K562 (cell line): ENCODE measurements around the gene EDA. TPM values are rescaled to one million over a fixed set of nuclear protein-coding genes. Genes with fewer than 3 reads are reported as not detected.

Experiments
- ATAC-seq: fragments of 200-7000 bp; cut with Tn5 transposase; 3 replicates; pipeline ENCODE4 v1.9.1; 2020; ENCODE audit warnings: moderate library complexity
- BruUV-seq: library from RNA; stranded (reverse); fragments of 400-500 nt; replicated peaks from 2 replicates; lab custom pipeline; 2021; lab: Mats Ljungman, UMichigan
- CTCF ChIA-PET: fragments of 300-600 bp; formaldehyde crosslinking; extraction: SDS; loops from one replicate; lab custom pipeline; 2021; ENCODE audit warnings: low intra/inter-chr PET ratio; lab: Yijun Ruan, JAX
- POLR2A ChIA-PET: fragments of 300-600, 350-650 bp; sonication (Branson Sonifier 250); formaldehyde crosslinking; extraction: SDS; loops from one replicate; lab custom pipeline; 2021; ENCODE audit warnings: antibody characterized with exemption, inconsistent platforms; lab: Yijun Ruan, JAX
- DNase-seq, 4 experiments: peaks; one replicate each; pipeline versions ENCODE4 v3.0.0 to v3.0.0-alpha.2; 2011 to 2018; ENCODE audit warnings: low spot score in 3 of 4, mixed read lengths in 3 of 4; ENCODE audit errors: extremely low read depth in 1 of 4
- FAIRE-seq: peaks from 2 replicates; lab custom pipeline; 2011; peaks lifted over from hg19 to GRCh38; lab: Jason Lieb, UNC
- H2AFZ ChIP-seq: 2 replicates; pipeline ENCODE4 v1.6.0; 2011; ENCODE audit warnings: low read depth, low read length, control low read depth, inconsistent platforms
- H3K27ac ChIP-seq: fragments of 200-600 bp; 3 replicates; pipeline ENCODE4 v1.8.0; 2011; ENCODE audit warnings: low read depth, mild to moderate bottlenecking, control low read depth, inconsistent platforms, low read length, moderate library complexity, mixed read lengths; ENCODE audit errors: extremely low read depth
- H3K27me3 ChIP-seq, 2 experiments: fragments of 300-600 bp in 1 of 2; 2 replicates in 1 of 2; 3 replicates in 1 of 2; pipeline versions ENCODE4 v1.6.0 to v1.8.0; 2011; ENCODE audit warnings: inconsistent platforms in 2 of 2, low read length in 2 of 2, mild to moderate bottlenecking in 1 of 2, mixed read lengths in 1 of 2, moderate library complexity in 1 of 2; ENCODE audit not compliant: control insufficient read depth in 2 of 2, insufficient read depth in 2 of 2
- H3K36me3 ChIP-seq: fragments of 300-600 bp; 3 replicates; pipeline ENCODE4 v1.8.0; 2011; ENCODE audit warnings: mild to moderate bottlenecking, low read length, inconsistent platforms; ENCODE audit not compliant: control insufficient read depth, insufficient read depth
- H3K4me1 ChIP-seq, 2 experiments: fragments of 200-600 bp in 1 of 2; replicated peaks in 1 of 2; 2 replicates in 1 of 2; 3 replicates in 1 of 2; pipeline versions ENCODE4 v1.5.1 to v1.8.0; 2011; ENCODE audit warnings: inconsistent platforms in 2 of 2, low read length in 2 of 2, mild to moderate bottlenecking in 1 of 2, mixed read lengths in 1 of 2, moderate library complexity in 1 of 2; ENCODE audit not compliant: control insufficient read depth in 2 of 2, insufficient read depth in 2 of 2
- H3K4me2 ChIP-seq: 2 replicates; pipeline ENCODE4 v1.6.1; 2011; ENCODE audit warnings: low read length, control low read depth, inconsistent platforms, mixed read lengths; ENCODE audit not compliant: insufficient read depth
- H3K4me3 ChIP-seq: fragments of 200-600 bp; sonication (generic), shearing (Covaris generic); 2 replicates; pipeline ENCODE4 v1.5.1; 2016; ENCODE audit warnings: control low read depth, inconsistent platforms
- H3K79me2 ChIP-seq: fragments of 200-600 bp; 3 replicates; pipeline ENCODE4 v1.8.0; 2011; ENCODE audit warnings: low read length, inconsistent platforms; ENCODE audit not compliant: control insufficient read depth, insufficient read depth
- H3K9ac ChIP-seq, 2 experiments: 2 replicates each; pipeline versions ENCODE4 v1.6.0 to v1.6.1; 2011; ENCODE audit warnings: low read depth in 2 of 2, low read length in 2 of 2, control low read depth in 1 of 2, inconsistent platforms in 1 of 2, mild to moderate bottlenecking in 1 of 2, mixed read lengths in 1 of 2; ENCODE audit not compliant: insufficient read depth in 1 of 2
- H3K9me1 ChIP-seq: one replicate; pipeline ENCODE4 v1.6.0; 2011; ENCODE audit warnings: inconsistent platforms, mild to moderate bottlenecking, low read length, moderate library complexity; ENCODE audit not compliant: control insufficient read depth, insufficient read depth
- H3K9me3 ChIP-seq: replicated peaks from 2 replicates; pipeline ENCODE4 v1.5.1; 2011; ENCODE audit warnings: low read depth, low read length, inconsistent platforms; ENCODE audit not compliant: control insufficient read depth, insufficient read depth
- H4K20me1 ChIP-seq: replicated peaks from 2 replicates; pipeline ENCODE4 v1.6.1; 2011; ENCODE audit warnings: low read length, inconsistent platforms, mixed read lengths; ENCODE audit not compliant: control insufficient read depth, insufficient read depth
- ILK ChIP-seq: fragments of 450-650 bp; IDR thresholded peaks from 2 replicates; pipeline ENCODE4 v1.6.1; 2016; ENCODE audit warnings: missing genetic modification characterization, low read depth, mild to moderate bottlenecking, missing compliant biosample characterization, moderate library complexity, borderline replicate concordance
- KHSRP ChIP-seq: fragments of 450-650 bp; IDR thresholded peaks from 2 replicates; pipeline ENCODE4 v1.6.1; 2017
- MLX ChIP-seq, 2 experiments: fragments of 450-650 bp in 1 of 2; sonication (generic) in 1 of 2; formaldehyde crosslinking; conservative IDR thresholded peaks; 2 replicates each; pipeline versions ENCODE4 v1.4.0 to v1.8.1; 2020 to 2022; ENCODE audit warnings: mild to moderate bottlenecking in 1 of 2, missing genetic modification reagents in 1 of 2
- RBM17 ChIP-seq: fragments of 200-400 bp; formaldehyde crosslinking; IDR thresholded peaks from 2 replicates; pipeline ENCODE4 v1.6.1; 2017; ENCODE audit warnings: low read depth, mild to moderate bottlenecking, low read length, borderline replicate concordance
- STAT5A ChIP-seq: IDR thresholded peaks from 2 replicates; pipeline ENCODE4 v1.6.1; 2012; ENCODE audit warnings: low read length, inconsistent platforms, borderline replicate concordance
- ZNF217 ChIP-seq: sonication (generic); formaldehyde crosslinking; IDR thresholded peaks from 2 replicates; pipeline ENCODE4 v1.8.0; 2022; ENCODE audit warnings: mild to moderate bottlenecking, missing genetic modification reagents
- ZNF3 ChIP-seq: fragments of 250-450 bp; sonication (Bioruptor Pico); IDR thresholded peaks from 2 replicates; pipeline ENCODE4 v1.5.0; 2021; ENCODE audit warnings: mild to moderate bottlenecking, moderate library complexity
- ZNF717 ChIP-seq: fragments of 250-450 bp; sonication (Bioruptor Pico); IDR thresholded peaks from 2 replicates; pipeline ENCODE4 v1.5.0; 2021
- WGBS: fragments of 100-300 bp; shearing (Covaris generic); methylation state at CpG from one replicate; pipeline ENCODE4 v1.1.6; 2016; ENCODE audit warnings: low coverage, mixed read lengths; ENCODE audit not compliant: insufficient coverage; ENCODE audit errors: missing lambda C conversion rate; 5-methylcytosine and 5-hydroxymethylcytosine counted together
- in situ Hi-C: fragments of 300-500 bp; cut with MboI; formaldehyde crosslinking; loops from 4 replicates; pipeline ENCODE4 v1.15.0; 2018; ENCODE audit warnings: inconsistent platforms, mixed read lengths
- intact Hi-C: fragments of 100-400 bp; cut with micrococcal nuclease; formaldehyde crosslinking; loops from 2 replicates; pipeline ENCODE4 v1.14.2; 2022
- polyA plus RNA-seq, 8 experiments: library from polyadenylated mRNA; depleted of rRNA in 4 of 8; stranded (reverse) in 5 of 8; unstranded in 3 of 8; fragments of >200 nt; fragmentation: Nextera tagmentation in 2 of 8; fragmentation: Illumina TruSeq in 1 of 8; extraction: Ambion mirVana in 2 of 8; extraction: Trizol in 1 of 8; gene quantifications; 2 replicates each; pipeline versions ENCODE4 v1.2.1 to v1.2.3, GENCODE V29; 2011 to 2014; ENCODE audit warnings: inconsistent platforms in 1 of 8, missing spikeins in 1 of 8
- total RNA-seq, 7 experiments: library from RNA; depleted of rRNA in 6 of 7; stranded (reverse); fragments of >200 nt in 6 of 7; fragmentation: Illumina TruSeq in 2 of 7; extraction: Trizol in 2 of 7; gene quantifications; 2 replicates each; pipeline versions ENCODE4 v1.2.1 to v1.2.3, GENCODE V29; 2011 to 2021; ENCODE audit warnings: low replicate concordance in 1 of 7
- TF ChIP-seq, protein P1 (sequence below), 2 experiments: fragments of 450-650 bp; IDR thresholded peaks; 2 replicates each; pipeline ENCODE4 v1.6.1; 2018; ENCODE audit warnings: mild to moderate bottlenecking in 2 of 2, low read depth in 1 of 2; ENCODE audit not compliant: partially characterized antibody in 2 of 2
- TF ChIP-seq, protein P2 (sequence below): fragments of 250-450 bp; sonication (Bioruptor Pico); IDR thresholded peaks from 2 replicates; pipeline ENCODE4 v1.5.0; 2021

Gene EDA
- total and polyA plus RNA-seq, 9 of the 15 experiments (the other 6 are each of a cell fraction or from before 2014, with no cell fraction given) = 0.03 to 0.40 (median 0.07) TPM

DNA sequence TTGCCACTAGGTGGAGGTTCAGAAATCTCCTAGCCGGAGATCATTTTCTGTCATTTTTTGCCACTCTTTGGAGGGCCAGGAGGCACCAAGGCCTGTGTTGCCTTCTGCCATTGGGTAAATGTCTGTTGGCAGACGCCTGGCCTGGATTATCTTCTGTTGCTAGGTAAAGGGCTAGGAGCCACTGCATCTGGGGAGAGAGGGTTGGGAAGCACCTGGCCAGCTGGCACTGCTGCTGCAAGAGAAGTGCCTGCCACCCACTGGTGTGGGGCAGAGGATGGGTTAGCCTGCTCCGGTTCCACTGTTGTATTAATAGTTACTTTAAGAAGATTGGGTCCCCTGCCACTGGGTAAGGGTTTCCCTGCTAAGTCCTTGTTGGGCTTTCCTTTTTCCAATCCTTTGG is 375.8 kb downstream of the EDA start:
- BruUV-seq = no TSS peak
- TF ChIP-seq ZNF717 (CRISPR knock-in tag) = no peak
- no peak for TF ChIP-seq ZNF3 (CRISPR knock-in tag)
- TF ChIP-seq KHSRP = no peak
- TF ChIP-seq MLX (CRISPR knock-in tag; conservative IDR thresholded peaks at IDR 0.05) = no peak
- no peak for TF ChIP-seq ILK
- TF ChIP-seq STAT5A = no peak
- TF ChIP-seq, protein P1, sequence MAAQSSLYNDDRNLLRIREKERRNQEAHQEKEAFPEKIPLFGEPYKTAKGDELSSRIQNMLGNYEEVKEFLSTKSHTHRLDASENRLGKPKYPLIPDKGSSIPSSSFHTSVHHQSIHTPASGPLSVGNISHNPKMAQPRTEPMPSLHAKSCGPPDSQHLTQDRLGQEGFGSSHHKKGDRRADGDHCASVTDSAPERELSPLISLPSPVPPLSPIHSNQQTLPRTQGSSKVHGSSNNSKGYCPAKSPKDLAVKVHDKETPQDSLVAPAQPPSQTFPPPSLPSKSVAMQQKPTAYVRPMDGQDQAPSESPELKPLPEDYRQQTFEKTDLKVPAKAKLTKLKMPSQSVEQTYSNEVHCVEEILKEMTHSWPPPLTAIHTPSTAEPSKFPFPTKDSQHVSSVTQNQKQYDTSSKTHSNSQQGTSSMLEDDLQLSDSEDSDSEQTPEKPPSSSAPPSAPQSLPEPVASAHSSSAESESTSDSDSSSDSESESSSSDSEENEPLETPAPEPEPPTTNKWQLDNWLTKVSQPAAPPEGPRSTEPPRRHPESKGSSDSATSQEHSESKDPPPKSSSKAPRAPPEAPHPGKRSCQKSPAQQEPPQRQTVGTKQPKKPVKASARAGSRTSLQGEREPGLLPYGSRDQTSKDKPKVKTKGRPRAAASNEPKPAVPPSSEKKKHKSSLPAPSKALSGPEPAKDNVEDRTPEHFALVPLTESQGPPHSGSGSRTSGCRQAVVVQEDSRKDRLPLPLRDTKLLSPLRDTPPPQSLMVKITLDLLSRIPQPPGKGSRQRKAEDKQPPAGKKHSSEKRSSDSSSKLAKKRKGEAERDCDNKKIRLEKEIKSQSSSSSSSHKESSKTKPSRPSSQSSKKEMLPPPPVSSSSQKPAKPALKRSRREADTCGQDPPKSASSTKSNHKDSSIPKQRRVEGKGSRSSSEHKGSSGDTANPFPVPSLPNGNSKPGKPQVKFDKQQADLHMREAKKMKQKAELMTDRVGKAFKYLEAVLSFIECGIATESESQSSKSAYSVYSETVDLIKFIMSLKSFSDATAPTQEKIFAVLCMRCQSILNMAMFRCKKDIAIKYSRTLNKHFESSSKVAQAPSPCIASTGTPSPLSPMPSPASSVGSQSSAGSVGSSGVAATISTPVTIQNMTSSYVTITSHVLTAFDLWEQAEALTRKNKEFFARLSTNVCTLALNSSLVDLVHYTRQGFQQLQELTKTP (IDR thresholded peaks at IDR 0.05; ENCODE audit: low read depth in 1 of 2, partially characterized antibody in 2 of 2) = no peak
- TF ChIP-seq, protein P2, sequence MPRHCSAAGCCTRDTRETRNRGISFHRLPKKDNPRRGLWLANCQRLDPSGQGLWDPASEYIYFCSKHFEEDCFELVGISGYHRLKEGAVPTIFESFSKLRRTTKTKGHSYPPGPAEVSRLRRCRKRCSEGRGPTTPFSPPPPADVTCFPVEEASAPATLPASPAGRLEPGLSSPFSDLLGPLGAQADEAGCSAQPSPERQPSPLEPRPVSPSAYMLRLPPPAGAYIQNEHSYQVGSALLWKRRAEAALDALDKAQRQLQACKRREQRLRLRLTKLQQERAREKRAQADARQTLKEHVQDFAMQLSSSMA = no peak
- no peak for TF ChIP-seq RBM17
- no peak for TF ChIP-seq ZNF217 (CRISPR knock-in tag)

More for the DNA sequence above, 375.8 kb downstream of the EDA start:
- Histone ChIP-seq H3K27ac (no peak overlapping the region), H3K36me3 (no peaks in the 10 kb centered on the region), H3K27me3 (no peaks in the 10 kb centered on the region; a peak in 1 of 5 replicates), H3K9me1 (no peaks in the 10 kb centered on the region), H2AFZ (no peak overlapping the region), H4K20me1 (no peaks in the 10 kb centered on the region), H3K9ac (no peak overlapping the region), H3K4me2 (no peak overlapping the region), H3K79me2 (no peaks in the 10 kb centered on the region), H3K4me3 (no peak overlapping the region), H3K4me1 (no peaks in the 10 kb centered on the region), H3K9me3 (no peaks in the 10 kb centered on the region)
- ChIA-PET POLR2A (no interaction called here), CTCF (no interaction called here)
- in situ Hi-C loops = no loop called here
- no peak for ATAC-seq
- no peak for FAIRE-seq
- DNase-seq = no peak
- 4% methylated on average over 2 of the region's 3 CpGs for WGBS
- intact Hi-C loops = no loop called here
